ENCODE data around the gene PABPN1. TPM values are rescaled to one million over a fixed set of nuclear protein-coding genes. Genes with fewer than 3 reads are reported as not detected.

PABPN1 gene
- total RNA-seq, 2 experiments from 2014 or later = 167 to 314 TPM

DNA sequence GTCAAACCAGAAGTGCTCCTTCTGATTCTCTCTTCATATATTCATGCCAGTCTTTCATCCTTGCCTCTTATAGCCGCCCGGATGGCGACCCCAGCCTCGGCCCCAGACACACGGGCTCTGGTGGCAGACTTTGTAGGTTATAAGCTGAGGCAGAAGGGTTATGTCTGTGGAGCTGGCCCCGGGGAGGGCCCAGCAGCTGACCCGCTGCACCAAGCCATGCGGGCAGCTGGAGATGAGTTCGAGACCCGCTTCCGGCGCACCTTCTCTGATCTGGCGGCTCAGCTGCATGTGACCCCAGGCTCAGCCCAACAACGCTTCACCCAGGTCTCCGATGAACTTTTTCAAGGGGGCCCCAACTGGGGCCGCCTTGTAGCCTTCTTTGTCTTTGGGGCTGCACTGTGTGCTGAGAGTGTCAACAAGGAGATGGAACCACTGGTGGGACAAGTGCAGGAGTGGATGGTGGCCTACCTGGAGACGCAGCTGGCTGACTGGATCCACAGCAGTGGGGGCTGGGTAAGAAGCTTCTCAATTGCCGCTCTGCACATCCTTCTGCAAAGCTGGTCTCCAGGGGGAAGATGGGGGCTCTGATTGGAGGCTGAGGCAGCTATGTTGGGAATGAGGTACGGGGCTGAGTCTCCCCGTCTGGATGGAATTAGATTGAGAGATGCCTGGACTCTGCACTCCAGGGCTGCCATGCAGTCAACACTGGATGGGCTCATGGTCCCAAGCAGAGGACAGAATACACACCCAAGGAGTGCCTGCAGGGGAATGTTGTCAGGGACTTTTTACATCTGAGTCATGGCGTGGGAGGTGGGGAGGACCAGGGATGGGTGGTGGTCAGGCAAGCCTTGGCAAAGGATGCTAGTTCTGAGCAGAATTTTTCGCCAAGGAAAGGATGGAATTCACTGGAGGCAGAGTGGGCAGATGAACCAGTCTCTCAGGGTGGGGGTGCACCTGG lies 13.3 kb upstream of the PABPN1 start:
- ChIA-PET CTCF (ENCODE audit: unreplicated experiment) (interaction anchor here (1.4 kb wide), 1 partner anchor 13 kb away, joined by 4 read pairs; no protein-coding TSS in a partner anchor), POLR2A (interaction anchor here (9.4 kb wide), 1 partner anchor 13 kb away, joined by 122 read pairs; the partner anchor contains the start of gene PABPN1)
- H3K4me2 ChIP-seq (ENCODE audit: low read length) = peak overlapping the region; percentile 81
- peaks cover 31% of the 10 kb centered on the region for H3K4me1 ChIP-seq (ENCODE audit: insufficient read depth, low read length, poor library complexity, severe bottlenecking)
- H3K9me3 ChIP-seq (ENCODE audit: low read length) = no peaks in the 10 kb centered on the region
- no peak overlapping the region for H3K4me3 ChIP-seq (ENCODE audit: low read depth, low read length, poor library complexity, severe bottlenecking)
- H3K79me2 ChIP-seq (ENCODE audit: insufficient read depth, low read depth, low read length) = no peaks in the 10 kb centered on the region; the same call in 1 of the 2 replicates
- intact Hi-C loops (cut with micrococcal nuclease; ENCODE audit: unreplicated experiment) = loop anchor here (2.0 to 10.0 kb wide), 2 partner anchors 13 to 837 kb away; partner anchors contain the start of genes EMC9, PABPN1, PSME2 and RNF31
- no peak overlapping the region for H3K27ac ChIP-seq (ENCODE audit: low read depth, low read length, poor library complexity, severe bottlenecking)
- no peaks in the 10 kb centered on the region for H3K9me2 ChIP-seq (ENCODE audit: insufficient read depth, low read length)
- no peak for DNase-seq (ENCODE audit: low spot score)
- no peaks in the 10 kb centered on the region; the same call in 1 of the 2 replicates for H3K36me3 ChIP-seq (ENCODE audit: insufficient read depth, low read length)
- no peaks in the 10 kb centered on the region for H4K20me1 ChIP-seq (ENCODE audit: insufficient read depth, low read length)
- no TSS peak for BruUV-seq (replicated peaks)
- TF ChIP-seq CTCF (conservative IDR thresholded peaks at IDR 0.05; ENCODE audit: low read length) (no peak), EZH2phosphoT487 (IDR thresholded peaks at IDR 0.05; ENCODE audit: borderline replicate concordance, low read depth, low read length) (no peak)
- no peak overlapping the region for H2AFZ ChIP-seq (ENCODE audit: low read length)

GRCh38 chr14:23308721-23309445 lies 12.4 kb upstream of the PABPN1 start:
- CTCF ChIA-PET (ENCODE audit: unreplicated experiment) = no interaction called here

More at GRCh38 chr14:23308721-23309445, 12.4 kb upstream of the PABPN1 start:
- no peaks in the 10 kb centered on the region; the same call in 1 of the 2 replicates for H3K79me2 ChIP-seq (ENCODE audit: insufficient read depth, low read depth, low read length)
- POLR2A ChIA-PET = interaction anchor here (9.4 kb wide), 1 partner anchor 12 kb away, joined by 122 read pairs; the partner anchor contains the start of gene PABPN1
- intact Hi-C loops (cut with micrococcal nuclease; ENCODE audit: unreplicated experiment) = loop anchor here (10.0 kb wide), 1 partner anchor 836 kb away; the partner anchor contains the start of genes EMC9, PSME2 and RNF31
- H3K27ac ChIP-seq (ENCODE audit: low read depth, low read length, poor library complexity, severe bottlenecking) = no peak overlapping the region
- no peak overlapping the region for H3K4me3 ChIP-seq (ENCODE audit: low read depth, low read length, poor library complexity, severe bottlenecking)
- H3K4me1 ChIP-seq (ENCODE audit: insufficient read depth, low read length, poor library complexity, severe bottlenecking) = peaks cover 28% of the 10 kb centered on the region
- TF ChIP-seq EZH2phosphoT487 (IDR thresholded peaks at IDR 0.05; ENCODE audit: borderline replicate concordance, low read depth, low read length) (no peak), CTCF (conservative IDR thresholded peaks at IDR 0.05; ENCODE audit: low read length) (no peak)
- no peaks in the 10 kb centered on the region for H4K20me1 ChIP-seq (ENCODE audit: insufficient read depth, low read length)
- no peak overlapping the region for H2AFZ ChIP-seq (ENCODE audit: low read length)
- no peaks in the 10 kb centered on the region for H3K9me3 ChIP-seq (ENCODE audit: low read length)
- no peaks in the 10 kb centered on the region; the same call in 1 of the 2 replicates for H3K36me3 ChIP-seq (ENCODE audit: insufficient read depth, low read length)
- DNase-seq (ENCODE audit: low spot score) = no peak
- no peak overlapping the region for H3K4me2 ChIP-seq (ENCODE audit: low read length)
- H3K9me2 ChIP-seq (ENCODE audit: insufficient read depth, low read length) = no peaks in the 10 kb centered on the region
- no TSS peak for BruUV-seq (replicated peaks)
